ENCODE results near the gene PPP4C.

The PPP4C gene

DNA sequence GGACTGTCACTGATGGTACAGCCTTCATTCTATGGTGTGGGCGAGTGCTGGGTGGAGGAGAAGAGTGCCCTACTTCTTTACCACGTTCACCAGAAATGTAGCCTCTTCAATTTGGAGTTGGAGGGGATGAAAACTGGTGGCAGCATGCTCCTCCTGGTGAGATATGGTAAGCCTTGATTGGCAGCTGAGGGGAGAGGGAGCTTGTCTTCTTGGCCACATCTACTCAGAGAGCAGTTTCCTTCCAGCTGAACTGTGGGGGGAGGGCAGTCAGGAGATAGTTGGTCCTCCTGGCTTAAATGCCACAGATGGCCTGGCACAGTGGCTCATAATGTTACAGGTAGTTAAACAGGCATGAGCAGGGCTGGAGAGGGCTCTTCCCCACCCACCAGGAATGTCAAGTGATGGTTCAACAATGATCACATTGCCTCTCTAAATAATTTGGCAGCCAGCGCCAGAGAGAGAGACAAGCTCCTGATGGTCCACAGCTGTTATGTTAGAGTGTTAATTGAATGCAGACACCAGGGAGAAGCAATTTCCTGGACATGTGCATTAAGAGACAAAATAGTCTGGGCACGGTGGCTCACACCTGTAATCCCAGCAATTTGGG is 56.2 kb downstream of the PPP4C start:
- DNase-seq = no peak

DNA sequence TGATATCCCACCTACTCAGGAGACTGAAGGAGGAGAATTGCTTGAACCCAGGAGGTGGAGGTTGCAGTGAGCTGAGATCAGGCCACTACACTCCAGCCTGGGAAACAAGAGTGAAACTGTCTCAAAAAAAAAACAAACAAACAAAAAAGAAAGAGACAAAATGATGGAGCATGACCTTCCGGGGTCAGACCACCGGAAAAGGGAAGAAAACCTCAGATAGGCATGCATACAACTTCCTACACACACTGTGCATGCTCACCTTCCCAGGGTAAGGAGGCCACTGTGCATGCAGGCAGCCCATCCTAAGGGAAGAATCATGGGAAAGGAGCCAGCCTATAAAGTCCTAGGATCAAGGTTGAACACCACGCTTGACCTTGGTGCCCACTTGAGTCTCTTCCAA is 56.8 kb downstream of the PPP4C start:
- no peak for DNase-seq
